Measurements from ENCODE around the gene PRSS48. TPM values are rescaled to one million over a fixed set of nuclear protein-coding genes. Genes with fewer than 3 reads are reported as not detected.
A peak's percentile ranks its signal among the peaks of the same experiment; 100 is the strongest.

The PRSS48 gene
- total and polyA plus RNA-seq, 2 of the 4 experiments (the other 2 are of a cell fraction) = not detected

- BruUV-seq (replicated peaks) = no TSS peak
- peak overlapping the region; percentile 30; the same call in 1 of the 2 replicates for H3K4me2 ChIP-seq (ENCODE audit: low read depth, low read length)
Measured at GRCh38 chr4:151315212-151315886, 38.4 kb downstream of the PRSS48 start.

More at GRCh38 chr4:151315212-151315886, 38.4 kb downstream of the PRSS48 start:
- H4K5ac ChIP-seq (ENCODE audit: low read depth, low read length) = no peak overlapping the region
- peak overlapping the region; percentile 91 for H2BK20ac ChIP-seq (ENCODE audit: low read depth, low read length)
- peaks cover 7% of the 10 kb centered on the region in 2 experiments; a peak in 2 of 4 replicates for H3K79me1 ChIP-seq (ENCODE audit: low read depth in 1 of 2, low read length in 2 of 2)
- peaks cover 4% of the 10 kb centered on the region for H3K4me1 ChIP-seq (ENCODE audit: control insufficient read depth, insufficient read depth, low read length)
- H3K9me3 ChIP-seq (ENCODE audit: control insufficient read depth, insufficient read depth, low read length) = no peaks in the 10 kb centered on the region
- no peaks in the 10 kb centered on the region for H3K27me3 ChIP-seq (ENCODE audit: control insufficient read depth, insufficient read depth, low read length)
- peaks cover 7% of the 10 kb centered on the region for H3K9me1 ChIP-seq (ENCODE audit: insufficient read depth, low read length)
- no peak overlapping the region for H3K27ac ChIP-seq (ENCODE audit: insufficient read depth, low read length)
- H2AFZ ChIP-seq (replicated peaks; ENCODE audit: low read length, poor library complexity) = no peak overlapping the region
- no peak overlapping the region for H3K56ac ChIP-seq (ENCODE audit: extremely low read depth, insufficient read depth, low read length)
- H3K36me3 ChIP-seq (ENCODE audit: control insufficient read depth, insufficient read depth, low read length) = no peaks in the 10 kb centered on the region
- no peak overlapping the region for H3K18ac ChIP-seq (ENCODE audit: low read depth, low read length)
- H3K23ac ChIP-seq (ENCODE audit: low read depth, low read length) = no peak overlapping the region
- dilution Hi-C loops (cut with HindIII; ENCODE audit: low sequenced_read_pairs, unreplicated experiment) (no loop called here), intact Hi-C loops (cut with micrococcal nuclease) (no loop called here), in situ Hi-C loops (cut with MboI; ENCODE audit: low sequenced_read_pairs) (no loop called here)
- 0 out of 3 replicates have a peak overlapping the region, but pooled peaks have one; percentile 38 for H2BK15ac ChIP-seq (ENCODE audit: low read depth, low read length)
- H2AK5ac ChIP-seq (ENCODE audit: low read depth, low read length) = no peak overlapping the region; the same call in 1 of the 2 replicates
- no peak overlapping the region for H2AK9ac ChIP-seq (replicated peaks; ENCODE audit: low read depth, low read length, poor library complexity)
- peak overlapping the region in 1 of 2 experiments; percentile 63; a peak in 1 of 4 replicates for H4K8ac ChIP-seq (ENCODE audit: low read depth in 2 of 2, low read length in 2 of 2)
- TF ChIP-seq USF2 (IDR thresholded peaks at IDR 0.05; ENCODE audit: low read depth, low read length) = no peak
- TF ChIP-seq RAD21 (IDR thresholded peaks at IDR 0.05; ENCODE audit: low read length) = no peak
- TF ChIP-seq CHD1 (IDR thresholded peaks at IDR 0.05; ENCODE audit: low read depth, low read length) = no peak
- no peak for TF ChIP-seq CEBPB (IDR thresholded peaks at IDR 0.05; ENCODE audit: low read depth, low read length)
- no peak for TF ChIP-seq MAFK (IDR thresholded peaks at IDR 0.05; ENCODE audit: low read depth, low read length)
- TF ChIP-seq MAZ (IDR thresholded peaks at IDR 0.05; ENCODE audit: borderline replicate concordance, low read depth, low read length) = no peak
- TF ChIP-seq BHLHE40 (IDR thresholded peaks at IDR 0.05; ENCODE audit: low read depth, low read length) = no peak
- TF ChIP-seq MXI1 (IDR thresholded peaks at IDR 0.05; ENCODE audit: borderline replicate concordance, low read depth, low read length) = no peak
- no peak for TF ChIP-seq POLR2A (IDR thresholded peaks at IDR 0.05; ENCODE audit: low read depth, low read length)
- TF ChIP-seq CTCF (conservative IDR thresholded peaks at IDR 0.05; ENCODE audit: low read depth, low read length) = no peak
- no peak for TF ChIP-seq NFE2L2 (IDR thresholded peaks at IDR 0.05; ENCODE audit: low read depth, low read length)
- TF ChIP-seq SMC3 (IDR thresholded peaks at IDR 0.05; ENCODE audit: low read depth, low read length) = no peak
- TF ChIP-seq FOS (IDR thresholded peaks at IDR 0.05; ENCODE audit: low read depth, low read length) = no peak
- no peak for TF ChIP-seq ELK1 (IDR thresholded peaks at IDR 0.05; ENCODE audit: borderline replicate concordance, low read depth, low read length)
- H3K4me3 ChIP-seq (ENCODE audit: insufficient read depth, low read depth, low read length) = no peak overlapping the region
- ChIA-PET POLR2A (ENCODE audit: unreplicated experiment) (no interaction called here), CTCF (interaction anchor here (2.6 kb wide), 1 partner anchor 11 kb away, joined by 6 read pairs; no protein-coding TSS in a partner anchor)
- WGBS, 2 experiments (ENCODE audit: extremely low coverage in 2 of 2, insufficient read length in 1 of 2) = no CpG with 5 or more reads among the region's 2 CpGs
- H4K20me1 ChIP-seq (ENCODE audit: insufficient read depth, low read length) = no peaks in the 10 kb centered on the region
- H3K4ac ChIP-seq (ENCODE audit: low read depth, low read length) = peak overlapping the region; percentile 65; the same call in 1 of the 2 replicates
- peak overlapping the region; percentile 87 for H2BK120ac ChIP-seq (ENCODE audit: low read depth, low read length)
- no peak for DNase-seq
- H4K91ac ChIP-seq (ENCODE audit: insufficient read depth, low read depth, low read length) = no peak overlapping the region
- no peak overlapping the region for H2BK5ac ChIP-seq (ENCODE audit: low read depth, low read length, poor library complexity, severe bottlenecking)
- no peak overlapping the region for H3K9ac ChIP-seq (ENCODE audit: low read depth, low read length)
- peak; percentile 29; the same call in 1 of the 2 replicates for ATAC-seq (ENCODE audit: low read depth)
- H3K14ac ChIP-seq (replicated peaks; ENCODE audit: low read depth, low read length) = peak overlapping the region; percentile 73; the same call in 1 of the 2 replicates

Measured in IMR-90 (cell line).